IMR-90 (cell line): ENCODE data around the gene SLC25A22. TPM values are rescaled to one million over a fixed set of nuclear protein-coding genes. Genes with fewer than 3 reads are reported as not detected.

ENCODE experiments used
- ATAC-seq: fragments of 200-7000 bp; cut with Tn5 transposase; 2 replicates; pipeline ENCODE4 v1.9.1; 2020; ENCODE audit warnings: low read depth, mild to moderate bottlenecking, moderate library complexity
- BruUV-seq: library from RNA; stranded (reverse); fragments of 400-500 nt; replicated peaks from 2 replicates; lab custom pipeline; 2021; lab: Mats Ljungman, UMichigan
- CTCF ChIA-PET: fragments of 300-600 bp; formaldehyde crosslinking; extraction: SDS; loops from one replicate; lab custom pipeline; 2021; ENCODE audit warnings: antibody characterized with exemption; lab: Yijun Ruan, JAX
- POLR2A ChIA-PET: fragments of 300-600 bp; sonication (Branson Sonifier 250); formaldehyde crosslinking; loops from one replicate; lab custom pipeline; 2022; ENCODE audit warnings: antibody characterized with exemption; ENCODE audit not compliant: unreplicated experiment; lab: Charles Lee
- DNase-seq: peaks from one replicate; pipeline ENCODE4 v3.0.0; 2013
- H2AFZ ChIP-seq: replicated peaks from 2 replicates; pipeline ENCODE3; 2013; ENCODE audit warnings: low read length, mild to moderate bottlenecking; ENCODE audit not compliant: poor library complexity
- H2AK5ac ChIP-seq: 2 replicates; pipeline ENCODE4 v1.6.1; 2013; ENCODE audit warnings: low read depth, low read length, inconsistent platforms
- H2AK9ac ChIP-seq: replicated peaks from 2 replicates; pipeline ENCODE3; 2013; ENCODE audit warnings: mild to moderate bottlenecking, low read depth, low read length, moderate library complexity; ENCODE audit not compliant: poor library complexity
- H2BK120ac ChIP-seq: 2 replicates; pipeline ENCODE4 v1.6.1; 2013; ENCODE audit warnings: low read depth, low read length, inconsistent platforms
- H2BK15ac ChIP-seq: 3 replicates; pipeline ENCODE4 v1.6.1; 2013; ENCODE audit warnings: low read depth, low read length, inconsistent platforms
- H2BK20ac ChIP-seq: 2 replicates; pipeline ENCODE4 v1.6.1; 2013; ENCODE audit warnings: low read depth, mild to moderate bottlenecking, inconsistent platforms, low read length, moderate library complexity
- H2BK5ac ChIP-seq: 2 replicates; pipeline ENCODE4 v1.6.1; 2013; ENCODE audit warnings: mild to moderate bottlenecking, low read depth, low read length, inconsistent platforms; ENCODE audit not compliant: poor library complexity, severe bottlenecking
- H3K14ac ChIP-seq: replicated peaks from 2 replicates; pipeline ENCODE4 v1.6.1; 2013; ENCODE audit warnings: low read depth, low read length, inconsistent platforms
- H3K18ac ChIP-seq: 2 replicates; pipeline ENCODE4 v1.6.1; 2013; ENCODE audit warnings: low read depth, low read length, control low read depth
- H3K23ac ChIP-seq: 2 replicates; pipeline ENCODE4 v1.6.1; 2013; ENCODE audit warnings: low read depth, low read length, inconsistent platforms
- H3K27ac ChIP-seq: 2 replicates; pipeline ENCODE4 v1.5.1; 2013; ENCODE audit warnings: mild to moderate bottlenecking, control low read depth, low read length; ENCODE audit not compliant: insufficient read depth
- H3K27me3 ChIP-seq: 2 replicates; pipeline ENCODE4 v1.6.1; 2013; ENCODE audit warnings: low read length; ENCODE audit not compliant: control insufficient read depth, insufficient read depth
- H3K36me3 ChIP-seq: 2 replicates; pipeline ENCODE4 v1.6.1; 2013; ENCODE audit warnings: low read length, mixed read lengths; ENCODE audit not compliant: control insufficient read depth, insufficient read depth
- H3K4ac ChIP-seq: 2 replicates; pipeline ENCODE4 v1.6.1; 2013; ENCODE audit warnings: low read depth, low read length, inconsistent platforms
- H3K4me1 ChIP-seq: 2 replicates; pipeline ENCODE4 v1.6.1; 2013; ENCODE audit warnings: low read length, mixed read lengths; ENCODE audit not compliant: control insufficient read depth, insufficient read depth
- H3K4me2 ChIP-seq: 2 replicates; pipeline ENCODE4 v1.6.1; 2013; ENCODE audit warnings: low read depth, mild to moderate bottlenecking, control low read depth, low read length, moderate library complexity
- H3K4me3 ChIP-seq: 2 replicates; pipeline ENCODE4 v1.5.1; 2013; ENCODE audit warnings: low read depth, mild to moderate bottlenecking, control low read depth, low read length, moderate library complexity; ENCODE audit not compliant: insufficient read depth
- H3K56ac ChIP-seq: 2 replicates; pipeline ENCODE4 v1.6.1; 2013; ENCODE audit warnings: low read length, inconsistent platforms; ENCODE audit not compliant: insufficient read depth; ENCODE audit errors: extremely low read depth
- H3K79me1 ChIP-seq, 2 experiments: 2 replicates each; pipeline ENCODE4 v1.6.1; 2013; ENCODE audit warnings: low read length in 2 of 2, inconsistent platforms in 1 of 2, low read depth in 1 of 2
- H3K9ac ChIP-seq: 2 replicates; pipeline ENCODE4 v1.6.1; 2013; ENCODE audit warnings: low read depth, low read length, control low read depth
- H3K9me1 ChIP-seq: 2 replicates; pipeline ENCODE4 v1.6.1; 2013; ENCODE audit warnings: low read length, inconsistent platforms; ENCODE audit not compliant: insufficient read depth
- H3K9me3 ChIP-seq: 2 replicates; pipeline ENCODE4 v1.6.1; 2013; ENCODE audit warnings: low read length; ENCODE audit not compliant: control insufficient read depth, insufficient read depth
- H4K20me1 ChIP-seq: 2 replicates; pipeline ENCODE4 v1.6.1; 2013; ENCODE audit warnings: low read length, inconsistent platforms; ENCODE audit not compliant: insufficient read depth
- H4K5ac ChIP-seq: 2 replicates; pipeline ENCODE4 v1.6.1; 2013; ENCODE audit warnings: mild to moderate bottlenecking, low read depth, low read length, control low read depth
- H4K8ac ChIP-seq, 2 experiments: 2 replicates each; pipeline ENCODE4 v1.6.1; 2013; ENCODE audit warnings: low read depth in 2 of 2, low read length in 2 of 2, control low read depth in 1 of 2, inconsistent platforms in 1 of 2
- H4K91ac ChIP-seq: 2 replicates; pipeline ENCODE4 v1.6.1; 2013; ENCODE audit warnings: low read depth, low read length, inconsistent platforms; ENCODE audit not compliant: insufficient read depth
- CEBPB ChIP-seq: IDR thresholded peaks from 2 replicates; pipeline ENCODE4 v1.6.1; 2012; ENCODE audit warnings: low read depth, low read length, improper control_type of control experiment
- FOS ChIP-seq: fragments of 150-350 bp; IDR thresholded peaks from 2 replicates; pipeline ENCODE4 v1.6.1; 2016; ENCODE audit warnings: low read depth, low read length
- MAZ ChIP-seq: IDR thresholded peaks from 2 replicates; pipeline ENCODE4 v1.6.1; 2012; ENCODE audit warnings: low read depth, mild to moderate bottlenecking, low read length, improper control_type of control experiment, moderate library complexity, borderline replicate concordance
- POLR2A ChIP-seq: IDR thresholded peaks from 2 replicates; pipeline ENCODE4 v1.6.1; 2012; ENCODE audit warnings: mild to moderate bottlenecking, low read depth, low read length
- RAD21 ChIP-seq: IDR thresholded peaks from 2 replicates; pipeline ENCODE4 v1.6.1; 2012; ENCODE audit warnings: low read length, improper control_type of control experiment
- RCOR1 ChIP-seq: IDR thresholded peaks from 2 replicates; pipeline ENCODE4 v1.6.1; 2012; ENCODE audit warnings: mild to moderate bottlenecking, low read length, improper control_type of control experiment; ENCODE audit not compliant: insufficient replicate concordance
- WGBS, 2 experiments: methylation state at CpG; one replicate each; pipeline versions ENCODE4 v1.1.5 to v1.1.7; 2013; ENCODE audit warnings: missing lambda C conversion rate in 2 of 2; ENCODE audit not compliant: insufficient read length in 1 of 2; ENCODE audit errors: extremely low coverage in 2 of 2; 5-methylcytosine and 5-hydroxymethylcytosine counted together
- dilution Hi-C: fragments of 300-500 bp; cut with HindIII; formaldehyde crosslinking; loops from one replicate; pipeline ENCODE4 v1.14.3; 2018; ENCODE audit warnings: low sequenced_read_pairs; ENCODE audit not compliant: unreplicated experiment
- in situ Hi-C: fragments of 300-500 bp; cut with MboI; formaldehyde crosslinking; loops from 3 replicates; pipeline ENCODE4 v1.14.3; 2019; ENCODE audit warnings: low sequenced_read_pairs, inconsistent platforms, mixed read lengths
- intact Hi-C: fragments of 100-400 bp; cut with micrococcal nuclease; formaldehyde crosslinking; loops from 2 replicates; pipeline ENCODE4 v1.10.0; 2022
- polyA plus RNA-seq, 3 experiments: library from polyadenylated mRNA; depleted of rRNA; stranded (reverse); fragments of >200 nt; gene quantifications; 2 replicates each; pipeline ENCODE4 v1.2.3, GENCODE V29; 2012; ENCODE audit warnings: low replicate concordance in 1 of 3
- total RNA-seq: library from RNA; depleted of rRNA; stranded (reverse); fragments of >200 nt; gene quantifications from 2 replicates; pipeline ENCODE4 v1.2.3, GENCODE V29; 2012

Gene SLC25A22
- total and polyA plus RNA-seq, 2 of the 4 experiments (the other 2 are of a cell fraction), result 8.2 to 41.3 TPM

GRCh38 chr11:749731-750130 is 48.4 kb downstream of the SLC25A22 start:
- no peak overlapping the region for H2AFZ ChIP-seq
- H2BK5ac ChIP-seq, result peak overlapping the region; percentile 15
- peaks cover 9% of the 10 kb centered on the region for H3K4me1 ChIP-seq
- H3K9ac ChIP-seq, result peak overlapping the region; percentile 23; the same call in 1 of the 2 replicates
- no peak overlapping the region for H3K56ac ChIP-seq
- H2BK20ac ChIP-seq, result no peak overlapping the region
- H4K5ac ChIP-seq, result no peak overlapping the region
- dilution Hi-C loops (no loop called here), intact Hi-C loops (no loop called here), in situ Hi-C loops (no loop called here)
- no peak for DNase-seq
- POLR2A ChIA-PET, result interaction anchor here (0.6 kb wide), 1 partner anchor 27 kb away, joined by 4 read pairs; no protein-coding TSS in a partner anchor
- peaks cover 19 to 57% of the 10 kb centered on the region in 2 experiments for H3K79me1 ChIP-seq
- H2AK9ac ChIP-seq, result no peak overlapping the region
- no peak overlapping the region for H2BK120ac ChIP-seq
- ATAC-seq, result no peak
- peak overlapping the region; percentile 55 for H3K4me2 ChIP-seq
- 70% methylated on average over 2 of the region's 2 CpGs; no CpG with 5 or more reads in 1 of the 2 experiments for WGBS, 2 experiments
- no peak overlapping the region; the same call in 1 of the 2 replicates for H2AK5ac ChIP-seq
- H3K27ac ChIP-seq, result no peak overlapping the region
- no peak overlapping the region for H2BK15ac ChIP-seq
- no peak overlapping the region for H3K4me3 ChIP-seq
- H3K14ac ChIP-seq, result 0 out of 2 replicates have a peak overlapping the region, but pooled peaks have one; percentile 8
- H3K23ac ChIP-seq, result peak overlapping the region; percentile 79
- no peaks in the 10 kb centered on the region for H3K27me3 ChIP-seq
- H3K4ac ChIP-seq, result 0 out of 2 replicates have a peak overlapping the region, but pooled peaks have one; percentile 22
- CTCF ChIA-PET, result no interaction called here
- no TSS peak for BruUV-seq
- no peak for TF ChIP-seq MAZ
- TF ChIP-seq FOS, result no peak
- TF ChIP-seq RCOR1, result no peak
- no peak for TF ChIP-seq CEBPB
- TF ChIP-seq POLR2A, result no peak
- no peak for TF ChIP-seq RAD21
- H4K8ac ChIP-seq, result no peak overlapping the region
- H3K18ac ChIP-seq, result no peak overlapping the region
- peaks cover 4% of the 10 kb centered on the region; the same call in 1 of the 2 replicates for H3K36me3 ChIP-seq
- peaks cover 55% of the 10 kb centered on the region for H4K20me1 ChIP-seq
- H3K9me3 ChIP-seq, result no peaks in the 10 kb centered on the region
- peaks cover 16% of the 10 kb centered on the region for H3K9me1 ChIP-seq
- no peak overlapping the region for H4K91ac ChIP-seq
